OCI-LY1 (cell line): ENCODE measurements around the gene SLC19A1.

Source experiments
- H2AFZ ChIP-seq: fragments of 200-600 bp; sonication (generic), shearing (Covaris generic); 2 replicates; pipeline ENCODE4 v1.6.0; 2014; ENCODE audit warnings: antibody characterized with exemption, mild to moderate bottlenecking, low read length
- H3F3A ChIP-seq: fragments of 200-600 bp; sonication (generic), shearing (Covaris generic); 2 replicates; pipeline ENCODE4 v1.6.0; 2014; ENCODE audit warnings: mild to moderate bottlenecking, antibody characterized with exemption, low read length, moderate library complexity; ENCODE audit not compliant: insufficient read depth
- H3K27ac ChIP-seq: fragments of 200-600 bp; sonication (generic); 2 replicates; pipeline ENCODE4 v1.5.1; 2014; ENCODE audit warnings: low read length, mixed run types, mild to moderate bottlenecking, low read depth; ENCODE audit not compliant: poor library complexity, severe bottlenecking
- H3K27me3 ChIP-seq: fragments of 200-600 bp; sonication (generic); 2 replicates; pipeline ENCODE4 v1.6.0; 2014; ENCODE audit warnings: antibody characterized with exemption, mild to moderate bottlenecking, low read length, moderate library complexity; ENCODE audit not compliant: insufficient read depth
- H3K36me3 ChIP-seq: fragments of 200-600 bp; sonication (generic); 2 replicates; pipeline ENCODE4 v1.6.1; 2014; ENCODE audit warnings: mild to moderate bottlenecking, antibody characterized with exemption, low read length, moderate library complexity, mixed read lengths; ENCODE audit not compliant: insufficient read depth
- H3K4me1 ChIP-seq: fragments of 200-600 bp; sonication (generic); 2 replicates; pipeline ENCODE4 v1.5.1; 2014; ENCODE audit warnings: mild to moderate bottlenecking, low read length, moderate library complexity; ENCODE audit not compliant: insufficient read depth, severe bottlenecking
- H3K4me2 ChIP-seq: fragments of 200-600 bp; sonication (generic), shearing (Covaris generic); 2 replicates; pipeline ENCODE4 v1.6.1; 2014; ENCODE audit warnings: low read length
- H3K4me3 ChIP-seq: fragments of 200-600 bp; sonication (generic); 2 replicates; pipeline ENCODE4 v1.5.1; 2014; ENCODE audit warnings: low read length, low read depth, mild to moderate bottlenecking, mixed read lengths; ENCODE audit not compliant: poor library complexity, severe bottlenecking
- H3K79me2 ChIP-seq: fragments of 200-600 bp; shearing (Covaris generic); 2 replicates; pipeline ENCODE4 v1.6.1; 2016; ENCODE audit warnings: mixed run types, low read length, mixed read lengths; ENCODE audit not compliant: insufficient read depth
- H3K9ac ChIP-seq: fragments of 200-600 bp; sonication (generic), shearing (Covaris generic); 2 replicates; pipeline ENCODE4 v1.6.1; 2014; ENCODE audit warnings: mild to moderate bottlenecking, low read length, mixed read lengths
- H3K9me2 ChIP-seq: fragments of 200-600 bp; sonication (generic), shearing (Covaris generic); 2 replicates; pipeline ENCODE4 v1.6.1; 2014; ENCODE audit warnings: low read depth, mild to moderate bottlenecking, low read length, mixed read lengths
- H3K9me3 ChIP-seq: fragments of 200-600 bp; shearing (Covaris generic); 2 replicates; pipeline ENCODE4 v1.6.1; 2014; ENCODE audit warnings: low read length, mixed read lengths
- H4K20me1 ChIP-seq: fragments of 200-600 bp; sonication (generic), shearing (Covaris generic); 2 replicates; pipeline ENCODE4 v1.6.0; 2016; ENCODE audit warnings: mild to moderate bottlenecking, low read length; ENCODE audit not compliant: insufficient read depth
- EZH2 ChIP-seq: fragments of 200-600 bp; sonication (generic), shearing (Covaris generic); IDR thresholded peaks from 2 replicates; pipeline ENCODE4 v1.8.0; 2017; ENCODE audit warnings: borderline replicate concordance, mixed run types, mild to moderate bottlenecking, antibody characterized with exemption, low read length, moderate library complexity, mixed read lengths
- TF ChIP-seq, protein P1 (sequence below): fragments of 200-600 bp; sonication (generic), shearing (Covaris generic); IDR thresholded peaks from 2 replicates; pipeline ENCODE4 v1.5.1; 2017; ENCODE audit warnings: mild to moderate bottlenecking, antibody characterized with exemption, low read length, moderate library complexity, mixed read lengths

Gene SLC19A1

DNA sequence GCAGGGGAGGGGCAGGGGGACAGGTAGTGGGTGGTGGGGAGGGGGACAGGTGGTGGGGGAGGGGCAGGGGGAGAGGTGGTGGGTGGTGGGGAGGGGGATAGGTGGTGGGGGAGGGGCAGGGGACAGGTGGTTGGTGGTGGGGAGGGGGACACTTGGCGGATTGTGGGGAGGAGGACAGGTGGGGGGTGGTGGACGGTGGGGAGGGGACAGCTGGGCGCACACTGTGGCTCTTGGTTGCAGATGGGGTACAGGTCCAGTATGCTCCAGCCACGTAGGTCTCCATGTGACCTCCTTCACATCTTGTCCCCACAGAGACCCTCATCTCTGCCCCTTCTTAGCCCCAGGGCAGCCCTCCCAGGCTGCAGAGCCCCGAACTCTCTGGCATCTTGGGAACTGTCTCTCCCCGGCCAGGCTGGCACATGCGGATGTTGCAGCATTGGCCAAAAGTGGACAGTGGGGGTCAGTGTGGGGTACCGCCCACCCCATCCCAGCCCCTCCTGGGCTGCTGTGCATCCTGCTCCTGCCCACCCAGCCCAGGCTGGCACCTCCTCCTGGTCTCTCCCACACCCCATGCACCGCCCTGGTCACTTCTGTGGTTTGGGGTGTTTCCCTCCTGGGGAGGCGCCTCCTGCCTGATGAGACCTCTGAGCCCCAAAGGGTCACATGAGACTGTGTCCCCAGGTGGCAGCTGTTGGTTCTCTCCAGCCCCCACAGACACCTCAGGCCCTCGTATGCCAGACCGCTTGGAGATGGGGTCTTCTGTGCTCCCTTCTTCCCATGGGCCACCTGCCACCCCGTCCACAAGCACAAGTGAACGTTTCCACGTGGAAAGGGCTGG is 7.6 kb upstream of the SLC19A1 start:
- Histone ChIP-seq H2AFZ (no peak overlapping the region), H3K27ac (no peak overlapping the region), H3K9me3 (no peaks in the 10 kb centered on the region), H3K9me2 (no peaks in the 10 kb centered on the region), H4K20me1 (no peaks in the 10 kb centered on the region), H3K9ac (no peak overlapping the region), H3K79me2 (no peaks in the 10 kb centered on the region), H3K36me3 (no peaks in the 10 kb centered on the region), H3K4me3 (no peak overlapping the region), H3K27me3 (no peaks in the 10 kb centered on the region; the same call in 1 of the 2 replicates), H3K4me1 (peaks cover 4% of the 10 kb centered on the region), H3K4me2 (no peak overlapping the region), H3F3A (no peaks in the 10 kb centered on the region)
- TF ChIP-seq, protein P1, sequence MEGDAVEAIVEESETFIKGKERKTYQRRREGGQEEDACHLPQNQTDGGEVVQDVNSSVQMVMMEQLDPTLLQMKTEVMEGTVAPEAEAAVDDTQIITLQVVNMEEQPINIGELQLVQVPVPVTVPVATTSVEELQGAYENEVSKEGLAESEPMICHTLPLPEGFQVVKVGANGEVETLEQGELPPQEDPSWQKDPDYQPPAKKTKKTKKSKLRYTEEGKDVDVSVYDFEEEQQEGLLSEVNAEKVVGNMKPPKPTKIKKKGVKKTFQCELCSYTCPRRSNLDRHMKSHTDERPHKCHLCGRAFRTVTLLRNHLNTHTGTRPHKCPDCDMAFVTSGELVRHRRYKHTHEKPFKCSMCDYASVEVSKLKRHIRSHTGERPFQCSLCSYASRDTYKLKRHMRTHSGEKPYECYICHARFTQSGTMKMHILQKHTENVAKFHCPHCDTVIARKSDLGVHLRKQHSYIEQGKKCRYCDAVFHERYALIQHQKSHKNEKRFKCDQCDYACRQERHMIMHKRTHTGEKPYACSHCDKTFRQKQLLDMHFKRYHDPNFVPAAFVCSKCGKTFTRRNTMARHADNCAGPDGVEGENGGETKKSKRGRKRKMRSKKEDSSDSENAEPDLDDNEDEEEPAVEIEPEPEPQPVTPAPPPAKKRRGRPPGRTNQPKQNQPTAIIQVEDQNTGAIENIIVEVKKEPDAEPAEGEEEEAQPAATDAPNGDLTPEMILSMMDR, result no peak
- TF ChIP-seq EZH2, result no peak

- H3K4me1 ChIP-seq, result no peaks in the 10 kb centered on the region
- no peaks in the 10 kb centered on the region for H4K20me1 ChIP-seq
- no peaks in the 10 kb centered on the region; the same call in 1 of the 2 replicates for H3K27me3 ChIP-seq
- no peak overlapping the region for H3K4me3 ChIP-seq
- H3K9me2 ChIP-seq, result no peaks in the 10 kb centered on the region
- H3K79me2 ChIP-seq, result no peaks in the 10 kb centered on the region
- no peak overlapping the region for H3K4me2 ChIP-seq
- H2AFZ ChIP-seq, result no peak overlapping the region
- no peak overlapping the region for H3K27ac ChIP-seq
- no peaks in the 10 kb centered on the region for H3K9me3 ChIP-seq
- no peaks in the 10 kb centered on the region for H3F3A ChIP-seq
- TF ChIP-seq, protein P1, result no peak
- no peak for TF ChIP-seq EZH2
- H3K9ac ChIP-seq, result no peak overlapping the region
- no peaks in the 10 kb centered on the region for H3K36me3 ChIP-seq
Measured at GRCh38 chr21:45548711-45549491, 6.7 kb upstream of the SLC19A1 start.

DNA sequence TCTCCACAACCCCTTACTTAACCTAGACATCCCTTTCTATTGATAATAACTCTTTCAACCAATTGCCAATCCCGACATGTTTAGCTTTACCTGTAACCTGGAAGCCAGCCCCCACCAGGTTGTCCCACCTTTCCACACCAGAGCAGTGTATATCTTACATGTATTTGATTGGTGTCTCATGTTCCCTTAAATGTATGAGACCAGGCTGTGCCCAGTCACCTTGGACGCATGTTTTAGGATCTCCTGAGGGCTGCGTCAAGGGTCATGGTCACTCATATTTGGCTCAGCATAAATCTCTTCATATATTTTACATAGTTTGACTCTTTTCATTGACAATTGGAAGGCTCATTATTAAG is 5.3 kb upstream of the SLC19A1 start:
- Histone ChIP-seq H3K4me2 (no peak overlapping the region), H4K20me1 (no peaks in the 10 kb centered on the region), H3K4me1 (no peaks in the 10 kb centered on the region), H3F3A (no peaks in the 10 kb centered on the region), H3K4me3 (no peak overlapping the region), H3K9ac (no peak overlapping the region), H3K27ac (no peak overlapping the region), H2AFZ (no peak overlapping the region), H3K27me3 (no peaks in the 10 kb centered on the region; the same call in 1 of the 2 replicates), H3K79me2 (no peaks in the 10 kb centered on the region), H3K9me3 (no peaks in the 10 kb centered on the region), H3K9me2 (no peaks in the 10 kb centered on the region), H3K36me3 (no peaks in the 10 kb centered on the region)
- TF ChIP-seq, protein P1, result no peak
- no peak for TF ChIP-seq EZH2
